HEK293T (cell line): ENCODE results near the gene BORCS6.

Experiments used
- ARNT ChIP-seq: fragments of 450-650 bp; IDR thresholded peaks from 2 replicates; pipeline ENCODE4 v1.6.1; 2017; ENCODE audit warnings: mild to moderate bottlenecking
- BHLHE40 ChIP-seq: fragments of 450-650 bp; IDR thresholded peaks from 2 replicates; pipeline ENCODE4 v1.6.1; 2016; ENCODE audit warnings: mild to moderate bottlenecking, moderate library complexity, borderline replicate concordance
- CTBP1 ChIP-seq: fragments of 450-650 bp; IDR thresholded peaks from 2 replicates; pipeline ENCODE4 v1.6.1; 2016; ENCODE audit warnings: borderline replicate concordance
- ELF4 ChIP-seq: fragments of 450-650 bp; IDR thresholded peaks from 2 replicates; pipeline ENCODE4 v1.6.1; 2017; ENCODE audit warnings: antibody characterized with exemption
- FOXA1 ChIP-seq: fragments of 450-650 bp; IDR thresholded peaks from 2 replicates; pipeline ENCODE4 v1.6.1; 2016; ENCODE audit warnings: mild to moderate bottlenecking
- FOXM1 ChIP-seq: fragments of 450-650 bp; IDR thresholded peaks from 2 replicates; pipeline ENCODE4 v1.6.1; 2017; ENCODE audit warnings: mild to moderate bottlenecking, borderline replicate concordance
- HDGF ChIP-seq: fragments of 450-650 bp; IDR thresholded peaks from 2 replicates; pipeline ENCODE4 v1.6.1; 2017; ENCODE audit warnings: antibody characterized with exemption, borderline replicate concordance
- L3MBTL2 ChIP-seq: fragments of 450-650 bp; conservative IDR thresholded peaks from 2 replicates; pipeline ENCODE4 v1.6.1; 2016; ENCODE audit warnings: mild to moderate bottlenecking
- PKNOX1 ChIP-seq: fragments of 450-650 bp; IDR thresholded peaks from 2 replicates; pipeline ENCODE4 v1.6.1; 2016
- SP1 ChIP-seq: fragments of 450-650 bp; IDR thresholded peaks from 2 replicates; pipeline ENCODE4 v1.6.1; 2017
- SUZ12 ChIP-seq: fragments of 450-650 bp; IDR thresholded peaks from 2 replicates; pipeline ENCODE4 v1.6.1; 2016; ENCODE audit warnings: mild to moderate bottlenecking
- TARDBP ChIP-seq: fragments of 450-650 bp; IDR thresholded peaks from 2 replicates; pipeline ENCODE4 v1.6.1; 2016

GRCh38 chr17:8161289-8162232 lies 28.4 kb downstream of the BORCS6 start:
- no peak for TF ChIP-seq FOXA1
- no peak for TF ChIP-seq SP1
- TF ChIP-seq SUZ12 = no peak
- TF ChIP-seq PKNOX1 = no peak
- no peak for TF ChIP-seq L3MBTL2
- no peak for TF ChIP-seq ELF4
- TF ChIP-seq FOXM1 = no peak
- no peak for TF ChIP-seq BHLHE40
- TF ChIP-seq CTBP1 = no peak
- TF ChIP-seq HDGF = no peak
- no peak for TF ChIP-seq TARDBP
- no peak for TF ChIP-seq ARNT
